HG02763 (cell line): ENCODE measurements around the gene OR5H2.
"Not testable (repeated sequence)": the region's sequence is repeated elsewhere in the genome, so short reads cannot be mapped to it uniquely, and the experiment has no call there.

Experiments
- ATAC-seq: cut with Tn5 transposase; IDR thresholded peaks from one replicate; pipeline ENCODE4 v1.9.1; 2021; ENCODE audit warnings: mild to moderate bottlenecking, moderate library complexity; ENCODE audit not compliant: unreplicated experiment

OR5H2 gene

GRCh38 chr3:98282205-98282604 lies at the start of gene OR5H2:
TSS of gene OR5H2 (plus strand) at chr3:98282505. CDS start at chr3:98282903, 398 bp downstream.
- no peak for ATAC-seq

GRCh38 chr3:98233468-98233867 lies 48.8 kb upstream of the OR5H2 start:
- ATAC-seq = no peak

DNA sequence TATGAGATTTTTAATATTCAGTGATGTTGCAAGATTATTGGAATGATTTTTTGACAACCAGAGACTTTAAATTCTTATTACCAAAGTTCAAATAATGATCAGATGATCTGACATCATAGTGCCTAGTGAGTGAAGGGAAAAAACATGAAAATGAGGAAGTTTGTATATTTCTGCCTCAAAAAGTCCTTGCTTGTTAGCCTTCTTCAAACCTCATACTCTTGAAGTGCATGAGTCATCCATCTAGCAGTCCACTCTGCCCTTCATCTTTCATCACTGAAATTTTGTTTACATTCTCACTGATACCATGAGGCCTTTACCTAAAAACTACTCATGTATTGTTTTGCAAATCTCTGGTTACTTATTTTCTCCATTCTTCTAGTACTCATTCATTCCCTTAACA lies 42.2 kb upstream of the OR5H2 start:
- no peak for ATAC-seq

GRCh38 chr3:98242155-98242554 lies 40.1 kb upstream of the OR5H2 start:
- ATAC-seq = no peak

GRCh38 chr3:98243843-98244242 lies 38.5 kb upstream of the OR5H2 start:
- no peak for ATAC-seq

DNA sequence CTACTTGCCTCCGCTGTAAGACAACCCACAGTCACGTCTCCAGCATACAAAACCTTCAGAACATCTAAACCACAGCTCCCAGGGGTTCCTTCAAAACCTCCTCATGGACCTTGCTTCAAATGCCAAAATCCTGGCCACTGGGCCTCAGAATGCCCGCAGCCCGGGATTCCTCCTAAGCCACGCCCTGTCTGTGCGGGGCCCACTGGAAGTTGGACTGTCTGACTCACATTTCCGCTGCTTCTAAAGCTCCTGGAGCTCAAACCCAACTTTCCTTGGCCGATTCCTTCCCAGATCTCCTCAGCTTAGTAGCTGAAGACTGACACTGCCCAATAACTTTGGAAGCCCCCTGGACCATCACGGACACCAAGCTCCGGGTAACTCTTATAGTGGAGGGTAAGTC lies 36.2 kb upstream of the OR5H2 start:
- ATAC-seq = no peak

DNA sequence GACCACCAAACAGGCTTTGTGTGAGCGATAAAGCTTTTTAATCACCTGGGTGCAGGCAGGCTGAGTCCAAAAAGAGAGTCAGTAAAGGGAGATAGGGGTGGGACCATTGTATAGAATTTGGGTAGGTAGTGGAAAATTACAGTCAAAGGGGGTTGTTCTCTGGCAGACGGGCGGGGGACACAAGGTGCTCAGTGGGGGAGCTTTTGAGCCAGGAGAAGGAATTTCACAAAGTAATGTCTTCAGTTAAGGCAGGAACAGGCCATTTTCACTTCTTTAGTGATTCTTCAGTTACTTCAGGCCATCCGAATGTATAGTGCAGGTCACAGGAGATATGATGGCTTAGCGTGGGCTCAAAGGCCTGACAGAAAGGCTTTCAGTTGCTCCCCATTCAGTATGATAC lies 26.3 kb upstream of the OR5H2 start:
- ATAC-seq = not testable (repeated sequence)

DNA sequence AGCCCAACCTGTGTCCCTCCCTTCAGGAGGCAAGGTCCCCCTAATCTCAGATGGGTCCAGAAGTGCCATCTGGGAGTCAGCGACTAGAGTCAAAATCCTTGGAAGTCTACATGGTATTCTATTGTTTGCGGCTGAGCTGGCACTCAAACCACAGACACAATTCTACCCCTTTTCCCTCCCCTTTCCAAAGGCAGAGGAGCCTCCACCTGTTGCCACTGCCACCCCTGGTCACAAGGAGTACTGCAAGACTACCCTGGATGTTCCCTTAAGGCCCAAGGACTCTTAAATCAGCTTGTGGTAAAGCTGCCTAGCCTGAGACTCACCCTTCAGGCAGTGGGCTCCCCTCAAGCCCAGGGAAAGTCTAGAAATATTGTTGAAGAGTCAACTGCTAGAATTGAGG lies 22.6 kb upstream of the OR5H2 start:
- no peak for ATAC-seq

- no peak for ATAC-seq
These were observed 20.3 kb upstream of the OR5H2 start for GRCh38 chr3:98262046-98262445.

- no peak for ATAC-seq
These were observed 18.4 kb upstream of the OR5H2 start, which contains the start of gene OR5H6 for GRCh38 chr3:98263944-98264343. TSS of gene OR5H6 (plus strand) at chr3:98264244. CDS start at chr3:98264333, 89 bp downstream.

- no peak for ATAC-seq
These were observed 12.5 kb upstream of the OR5H2 start for GRCh38 chr3:98269846-98270245.

GRCh38 chr3:98272126-98272525 lies 10.2 kb upstream of the OR5H2 start:
- ATAC-seq = no peak

GRCh38 chr3:98274914-98275313 lies 7.4 kb upstream of the OR5H2 start:
- no peak for ATAC-seq

- ATAC-seq = no peak
These were observed 8.6 kb downstream of the OR5H2 start for GRCh38 chr3:98290916-98291315.

DNA sequence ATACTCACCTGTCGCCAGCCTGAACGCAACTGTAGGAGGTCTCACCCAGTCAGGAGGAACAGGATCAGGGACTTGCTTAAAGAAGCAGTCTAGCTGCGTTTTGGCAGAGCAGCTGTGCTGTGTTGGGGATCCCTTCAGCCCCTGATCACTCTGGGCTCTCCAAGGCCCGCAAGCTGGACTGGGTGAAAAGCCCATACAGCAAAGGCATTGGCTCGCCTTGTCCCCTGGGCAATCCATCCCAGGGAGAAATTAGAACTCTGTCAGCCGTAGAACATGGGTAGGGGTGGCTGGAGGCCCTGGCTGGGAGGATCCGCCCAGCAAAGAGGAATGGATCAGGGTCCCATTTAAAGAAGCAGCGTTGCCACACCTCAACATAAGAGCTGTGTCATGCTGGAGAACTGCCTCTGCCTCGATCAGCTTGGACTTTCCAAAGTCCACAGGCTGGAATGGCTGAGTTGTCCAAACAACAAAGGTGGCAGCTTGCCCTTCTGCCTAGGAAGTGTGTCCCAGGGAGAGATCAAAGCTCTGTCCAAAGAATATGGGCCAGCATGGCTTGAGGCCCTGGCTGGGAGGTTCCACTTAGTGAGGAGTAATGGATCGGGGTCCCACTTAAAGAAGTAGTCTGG lies 9.1 kb downstream of the OR5H2 start:
- ATAC-seq = no peak

- no peak for ATAC-seq
These were observed 39.8 kb downstream of the OR5H2 start for GRCh38 chr3:98322101-98322500.

DNA sequence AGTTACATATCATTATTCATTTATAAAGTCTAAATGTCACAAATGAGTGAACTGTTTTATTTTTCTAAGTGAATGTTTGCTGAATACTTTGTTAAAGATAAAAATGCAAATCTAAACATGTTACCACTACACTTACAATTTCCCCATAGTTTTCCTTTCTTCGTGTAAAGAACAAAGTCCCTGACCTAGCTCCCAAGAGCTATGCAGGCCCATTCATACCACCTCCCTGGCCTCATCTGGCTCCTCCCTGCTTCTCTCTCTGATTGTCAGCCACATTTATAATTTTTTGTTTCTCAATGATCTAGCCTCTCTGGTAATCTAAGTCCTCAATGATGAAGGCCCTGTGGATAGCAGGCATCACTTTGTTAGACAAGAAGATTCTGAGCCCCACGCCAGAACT lies 40.4 kb downstream of the OR5H2 start:
- ATAC-seq = no peak

DNA sequence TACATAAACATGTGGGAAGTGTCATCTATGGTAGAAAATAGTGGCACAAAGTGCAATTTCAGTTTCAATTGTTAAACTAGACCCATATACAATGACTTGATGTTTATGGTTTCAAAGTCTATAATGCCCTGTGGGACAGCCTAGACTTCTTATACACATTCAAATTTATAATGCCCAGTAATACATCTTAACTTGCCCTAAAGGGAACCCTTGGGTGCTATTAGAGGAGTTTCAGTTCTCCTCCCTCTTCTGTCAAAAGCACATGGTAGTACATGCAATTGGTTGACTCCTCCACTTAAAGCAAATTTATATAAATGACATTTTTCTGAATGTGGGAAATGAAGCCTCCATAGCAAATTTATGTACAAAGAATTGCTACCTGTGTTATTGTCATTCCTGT lies 41.1 kb downstream of the OR5H2 start:
- ATAC-seq = no peak

- ATAC-seq = no peak
These were observed 42.8 kb downstream of the OR5H2 start for GRCh38 chr3:98325055-98325454.

DNA sequence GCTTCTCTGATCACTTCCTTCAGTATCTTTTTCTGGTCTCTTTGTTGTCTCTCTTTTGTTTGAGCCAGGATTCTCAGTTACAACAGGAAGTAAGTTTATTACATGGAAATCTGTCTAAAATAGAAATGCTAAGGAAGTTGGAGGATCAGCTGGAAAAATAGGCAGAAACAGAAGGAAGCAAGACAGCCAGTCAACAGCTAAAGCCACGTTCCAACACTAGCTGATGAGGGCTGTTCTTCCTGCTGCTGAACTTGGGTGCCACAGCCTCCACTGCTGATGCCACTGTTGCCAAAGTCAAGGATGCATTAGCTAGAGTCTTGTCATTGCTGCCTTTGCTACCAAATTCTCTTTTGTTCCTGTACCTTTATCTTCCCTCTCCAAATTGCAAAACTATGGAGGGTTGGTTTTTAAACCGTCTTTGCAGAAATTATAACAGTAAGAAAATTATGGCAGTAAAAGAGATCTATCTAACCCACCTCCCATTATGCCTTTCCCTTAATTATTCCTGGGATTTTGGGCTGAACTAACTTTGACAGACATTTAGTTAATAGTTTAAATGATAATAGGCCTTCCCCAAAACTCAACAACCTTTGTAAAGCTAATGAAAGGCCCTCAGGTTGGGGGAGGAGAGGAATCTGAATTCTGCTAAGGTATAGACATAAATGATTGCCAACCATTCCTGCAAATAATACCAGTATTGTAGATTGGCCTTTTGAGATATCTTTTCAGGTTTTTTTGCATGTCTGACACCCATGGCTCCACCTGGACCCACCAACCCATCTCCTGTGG lies 44.0 kb downstream of the OR5H2 start:
- ATAC-seq = no peak

GRCh38 chr3:98326945-98327344 lies 44.6 kb downstream of the OR5H2 start:
- no peak for ATAC-seq

- no peak for ATAC-seq
These were observed 46.6 kb downstream of the OR5H2 start for GRCh38 chr3:98328933-98329332.
